BLaER1 (cell line): ENCODE data around the gene CCDC69.
"Not testable (repeated sequence)": the region's sequence is repeated elsewhere in the genome, so short reads cannot be mapped to it uniquely, and the experiment has no call there.

Experiments used
- H3K27ac ChIP-seq: shearing (Covaris generic); formaldehyde crosslinking; 2 replicates; pipeline ENCODE4 v1.8.1; 2022
- H3K27me3 ChIP-seq: shearing (Covaris generic); formaldehyde crosslinking; 2 replicates; pipeline ENCODE4 v1.8.1; 2022
- H3K36me3 ChIP-seq: shearing (Covaris generic); formaldehyde crosslinking; 2 replicates; pipeline ENCODE4 v1.8.1; 2022
- H3K4me1 ChIP-seq: shearing (Covaris generic); formaldehyde crosslinking; 2 replicates; pipeline ENCODE4 v1.8.1; 2022
- H3K4me2 ChIP-seq: shearing (Covaris generic); formaldehyde crosslinking; 2 replicates; pipeline ENCODE4 v1.8.1; 2022
- H3K4me3 ChIP-seq: shearing (Covaris generic); formaldehyde crosslinking; 2 replicates; pipeline ENCODE4 v1.8.1; 2022
- H3K9ac ChIP-seq: shearing (Covaris generic); formaldehyde crosslinking; 2 replicates; pipeline ENCODE4 v1.8.1; 2022
- H3K9me3 ChIP-seq: shearing (Covaris generic); formaldehyde crosslinking; 2 replicates; pipeline ENCODE4 v1.8.1; 2022
- H4K20me1 ChIP-seq: shearing (Covaris generic); formaldehyde crosslinking; 2 replicates; pipeline ENCODE4 v1.8.1; 2022
- Cebpa-rat ChIP-seq: shearing (Covaris generic); IDR thresholded peaks from 2 replicates; pipeline ENCODE4 v1.8.1; 2022

Gene CCDC69

DNA sequence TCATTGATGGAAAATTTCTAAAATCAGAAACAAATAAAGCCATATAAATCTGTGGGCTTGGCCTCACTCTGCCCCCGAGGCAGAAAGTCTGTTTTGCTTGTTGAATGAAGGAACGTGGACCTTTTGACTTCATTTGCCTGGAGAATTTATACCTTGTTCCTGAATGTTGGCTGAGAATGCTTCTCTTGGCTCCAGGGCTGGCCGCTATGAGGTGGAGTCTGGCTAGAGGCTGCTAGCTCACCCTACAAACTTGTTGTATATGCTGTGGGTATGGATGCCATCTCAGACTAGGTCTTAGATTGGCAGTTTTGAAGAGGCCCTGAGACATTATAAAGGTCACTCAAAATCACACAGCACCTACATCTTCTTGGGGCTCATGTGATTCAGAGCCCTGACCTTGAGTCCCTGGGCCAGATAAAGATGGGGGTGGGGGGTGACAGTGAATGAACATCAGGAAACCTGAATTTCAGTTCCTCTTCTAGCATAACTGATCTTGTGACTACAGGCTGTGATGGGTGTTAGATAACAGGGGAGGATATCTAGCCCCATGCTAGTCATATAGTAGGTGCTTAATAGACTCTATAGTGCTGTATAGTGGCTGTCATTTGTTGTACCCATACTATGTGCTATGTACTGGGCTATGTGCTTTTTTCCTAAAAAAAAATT, 31.9 kb upstream of the CCDC69 start:
- peaks cover 73% of the 10 kb centered on the region for H3K4me1 ChIP-seq
- no peak for TF ChIP-seq Cebpa-rat

DNA sequence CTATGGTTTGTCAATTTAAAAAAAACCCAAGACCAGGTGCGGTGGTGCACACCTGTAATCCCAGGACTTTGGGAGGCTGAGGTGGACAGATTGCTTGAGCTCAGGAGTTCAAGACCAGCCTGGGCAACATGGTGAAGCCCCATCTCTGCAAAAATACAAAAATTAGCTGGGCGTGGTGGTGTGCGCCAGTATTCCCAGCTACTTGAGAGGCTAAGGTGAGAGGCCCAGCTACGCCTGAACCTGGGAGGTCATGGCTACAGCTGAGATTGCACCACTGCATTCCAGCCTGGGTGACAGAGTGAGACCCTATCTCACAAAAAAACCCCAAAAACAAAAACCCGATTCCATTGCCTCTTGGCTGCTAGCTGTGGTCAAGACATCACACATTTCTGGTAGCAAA, 31.1 kb upstream of the CCDC69 start:
- H3K9me3 ChIP-seq, H3K27me3 ChIP-seq, H3K36me3 ChIP-seq: not testable (repeated sequence)
- Histone ChIP-seq H3K4me2 (peak overlapping the region; percentile 97), H3K4me1 (peaks cover 75% of the 10 kb centered on the region), H3K9ac (peak overlapping the region; percentile 49; the same call in 1 of the 2 replicates), H4K20me1 (peaks cover 10% of the 10 kb centered on the region; the same call in 1 of the 2 replicates), H3K27ac (peak overlapping the region; percentile 57; the same call in 1 of the 2 replicates), H3K4me3 (peak overlapping the region; percentile 17; the same call in 1 of the 2 replicates)

More for the DNA sequence above, 31.9 kb upstream of the CCDC69 start:
- Histone ChIP-seq H3K36me3 (peaks cover 11% of the 10 kb centered on the region), H4K20me1 (peaks cover 10% of the 10 kb centered on the region; the same call in 1 of the 2 replicates), H3K27me3 (no peaks in the 10 kb centered on the region), H3K9ac (peak overlapping the region; percentile 49; the same call in 1 of the 2 replicates), H3K27ac (peak overlapping the region; percentile 57), H3K4me3 (peak overlapping the region; percentile 17; the same call in 1 of the 2 replicates), H3K9me3 (no peaks in the 10 kb centered on the region), H3K4me2 (peak overlapping the region; percentile 97)

- Histone ChIP-seq H3K9ac (peak overlapping the region; percentile 84; the same call in 1 of the 2 replicates), H3K9me3 (no peaks in the 10 kb centered on the region), H3K4me2 (peak overlapping the region; percentile 97), H3K36me3 (no peaks in the 10 kb centered on the region), H4K20me1 (peaks cover 10% of the 10 kb centered on the region; the same call in 1 of the 2 replicates), H3K4me1 (peaks cover 75% of the 10 kb centered on the region), H3K27ac (no peak overlapping the region), H3K27me3 (no peaks in the 10 kb centered on the region), H3K4me3 (peak overlapping the region; percentile 80; the same call in 1 of the 2 replicates)
- no peak for TF ChIP-seq Cebpa-rat
Measured at GRCh38 chr5:151254556-151254955, 30.7 kb upstream of the CCDC69 start.

DNA sequence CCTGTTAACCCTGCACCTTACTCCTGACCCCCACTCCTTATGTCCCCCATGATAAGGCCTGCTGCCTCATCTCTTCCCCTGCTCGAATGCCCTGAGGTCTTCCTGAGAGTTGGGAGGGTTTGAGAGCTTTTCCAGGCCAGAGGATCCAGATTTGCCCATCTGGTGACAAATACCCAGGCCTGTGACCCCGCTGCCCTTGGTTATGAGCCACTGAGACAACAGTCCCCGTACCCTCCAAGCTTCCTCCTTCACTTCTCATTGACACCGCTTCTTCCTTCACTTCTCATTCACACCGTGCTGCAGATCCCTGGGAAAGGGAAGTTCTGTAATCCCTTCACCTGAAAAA, 29.7 kb upstream of the CCDC69 start:
- Histone ChIP-seq H3K4me2 (peak overlapping the region; percentile 97), H3K9ac (peak overlapping the region; percentile 84), H3K9me3 (no peaks in the 10 kb centered on the region), H3K27ac (peak overlapping the region; percentile 64), H3K36me3 (no peaks in the 10 kb centered on the region), H3K4me3 (peak overlapping the region; percentile 80), H3K4me1 (peaks cover 72% of the 10 kb centered on the region), H4K20me1 (peaks cover 5% of the 10 kb centered on the region; the same call in 1 of the 2 replicates), H3K27me3 (no peaks in the 10 kb centered on the region)
- TF ChIP-seq Cebpa-rat, result no peak

GRCh38 chr5:151252762-151253604, 29.1 kb upstream of the CCDC69 start, which contains the start of gene GM2A:
TSS of gene GM2A (plus strand) at chr5:151253185. CDS start at chr5:151253217, 32 bp downstream.
- Histone ChIP-seq H3K4me1 (peaks cover 66% of the 10 kb centered on the region), H3K9ac (peak within 1 kb of the TSS; percentile 84), H3K27ac (peak within 1 kb of the TSS; percentile 76), H3K9me3 (no peaks in the 10 kb centered on the region), H3K4me3 (peak within 1 kb of the TSS; percentile 80), H3K27me3 (no peaks in the 10 kb centered on the region), H4K20me1 (no peaks in the 10 kb centered on the region), H3K4me2 (peak within 1 kb of the TSS; percentile 97), H3K36me3 (no peaks in the 10 kb centered on the region)
- peak; percentile 49; the same call in 1 of the 2 replicates for TF ChIP-seq Cebpa-rat

DNA sequence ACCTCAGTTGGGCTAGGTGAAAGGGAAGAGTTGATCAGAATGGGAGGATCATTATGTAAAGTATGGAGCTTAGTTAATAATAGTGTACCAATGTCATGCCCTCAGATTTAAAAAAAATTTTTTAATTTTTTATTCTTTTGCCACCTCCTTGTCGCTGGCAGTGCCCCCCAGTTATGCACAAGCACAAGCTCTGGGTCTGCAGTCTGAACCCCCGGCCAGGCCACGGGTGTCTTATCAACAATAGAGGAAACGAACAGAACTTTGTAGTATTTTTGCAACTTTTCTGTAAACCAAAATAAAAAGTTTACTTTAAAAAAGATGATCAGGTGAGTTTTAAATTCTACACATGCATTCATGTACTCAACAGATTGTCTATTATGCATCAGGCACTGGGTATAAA, 27.7 kb upstream of the CCDC69 start:
- H3K36me3 ChIP-seq, result no peaks in the 10 kb centered on the region
- peak overlapping the region; percentile 64 for H3K4me3 ChIP-seq
- no peaks in the 10 kb centered on the region for H3K27me3 ChIP-seq
- H3K27ac ChIP-seq, result peak overlapping the region; percentile 76; the same call in 1 of the 2 replicates
- 0 out of 2 replicates have a peak overlapping the region, but pooled peaks have one; percentile 75 for H3K9ac ChIP-seq
- peak overlapping the region; percentile 78 for H3K4me2 ChIP-seq
- TF ChIP-seq Cebpa-rat, result no peak
- H3K9me3 ChIP-seq, result no peaks in the 10 kb centered on the region
- peaks cover 53% of the 10 kb centered on the region for H3K4me1 ChIP-seq
- no peaks in the 10 kb centered on the region for H4K20me1 ChIP-seq

GRCh38 chr5:151251001-151251551, 27.2 kb upstream of the CCDC69 start:
- H3K9me3 ChIP-seq, result no peaks in the 10 kb centered on the region
- H4K20me1 ChIP-seq, result no peaks in the 10 kb centered on the region
- TF ChIP-seq Cebpa-rat, result no peak
- H3K4me2 ChIP-seq, result peak overlapping the region; percentile 78
- peaks cover 47% of the 10 kb centered on the region for H3K4me1 ChIP-seq
- H3K9ac ChIP-seq, result no peak overlapping the region
- H3K36me3 ChIP-seq, result no peaks in the 10 kb centered on the region
- H3K27me3 ChIP-seq, result no peaks in the 10 kb centered on the region
- H3K4me3 ChIP-seq, result no peak overlapping the region
- no peak overlapping the region for H3K27ac ChIP-seq

DNA sequence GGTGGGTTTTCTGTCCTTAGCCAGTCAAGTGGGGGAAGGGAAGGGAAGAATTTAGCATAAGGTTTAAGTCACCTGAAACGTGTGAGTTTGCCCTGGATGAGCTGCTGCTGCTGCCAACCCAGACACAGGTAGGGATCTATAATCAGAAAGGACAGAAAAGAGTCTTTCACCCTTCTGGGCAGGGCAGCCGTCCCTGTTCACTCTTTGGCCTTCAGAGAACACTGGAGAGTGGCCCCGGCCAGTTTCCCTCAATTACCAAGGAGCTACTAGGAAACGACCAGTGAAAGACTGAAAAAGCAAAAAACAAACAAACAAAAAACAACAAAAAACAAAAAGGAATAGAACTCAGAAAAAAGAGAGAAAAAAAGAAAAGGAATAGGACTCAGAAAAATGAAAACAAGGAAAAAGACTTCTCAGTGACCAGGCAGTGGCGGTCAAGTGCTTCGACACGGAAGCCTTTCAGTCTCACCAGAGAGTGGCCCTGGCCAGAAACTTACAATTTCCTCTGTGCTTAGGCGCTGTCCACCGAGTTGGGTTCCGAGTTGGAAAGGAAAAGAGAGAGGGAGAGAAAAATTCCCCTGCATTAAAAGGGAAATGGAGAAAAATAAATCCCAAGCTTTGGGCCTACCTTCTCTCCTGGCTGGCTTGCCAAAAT, 26.6 kb upstream of the CCDC69 start:
- no peak overlapping the region for H3K27ac ChIP-seq
- H3K4me2 ChIP-seq, result 0 out of 2 replicates have a peak overlapping the region, but pooled peaks have one; percentile 78
- no peaks in the 10 kb centered on the region for H3K27me3 ChIP-seq
- no peaks in the 10 kb centered on the region for H3K36me3 ChIP-seq
- TF ChIP-seq Cebpa-rat, result no peak
- H3K4me1 ChIP-seq, result peaks cover 41% of the 10 kb centered on the region
- H3K9me3 ChIP-seq, result no peaks in the 10 kb centered on the region
- H4K20me1 ChIP-seq, result no peaks in the 10 kb centered on the region
- no peak overlapping the region for H3K9ac ChIP-seq
- no peak overlapping the region for H3K4me3 ChIP-seq

- Histone ChIP-seq H3K9me3 (no peaks in the 10 kb centered on the region), H3K4me1 (peaks cover 29% of the 10 kb centered on the region), H3K27ac (no peak overlapping the region), H3K4me2 (no peak overlapping the region), H3K27me3 (no peaks in the 10 kb centered on the region), H4K20me1 (no peaks in the 10 kb centered on the region), H3K9ac (no peak overlapping the region), H3K36me3 (no peaks in the 10 kb centered on the region), H3K4me3 (no peak overlapping the region)
- TF ChIP-seq Cebpa-rat, result no peak
Measured at GRCh38 chr5:151249281-151249680, 25.4 kb upstream of the CCDC69 start.
